BJ (cell line): ENCODE measurements around the gene FSCN2. TPM values are rescaled to one million over a fixed set of nuclear protein-coding genes. Genes with fewer than 3 reads are reported as not detected.

Source experiments
- CTCF ChIA-PET: fragments of 350-600 bp; formaldehyde crosslinking; extraction: SDS; loops from one replicate; lab custom pipeline; 2021; ENCODE audit warnings: antibody characterized with exemption, inconsistent platforms; lab: Yijun Ruan, JAX
- POLR2A ChIA-PET: fragments of 300-600 bp; sonication (Branson Sonifier 250); formaldehyde crosslinking; extraction: SDS; loops from one replicate; lab custom pipeline; 2021; ENCODE audit warnings: antibody characterized with exemption; lab: Charles Lee
- DNase-seq: peaks from one replicate; pipeline ENCODE4 v3.0.0-alpha.2; 2011; ENCODE audit warnings: low read depth
- H3K27me3 ChIP-seq: 2 replicates; pipeline ENCODE4 v1.6.0; 2011; ENCODE audit warnings: low read length; ENCODE audit not compliant: control insufficient read depth, insufficient read depth
- H3K36me3 ChIP-seq: 2 replicates; pipeline ENCODE4 v1.5.1; 2011; ENCODE audit warnings: low read length; ENCODE audit not compliant: control insufficient read depth, insufficient read depth
- H3K4me3 ChIP-seq: 2 replicates; pipeline ENCODE4 v1.5.1; 2011; ENCODE audit warnings: low read depth, mild to moderate bottlenecking, control low read depth, low read length
- polyA plus RNA-seq: library from polyadenylated mRNA; depleted of rRNA; stranded (reverse); fragments of >200 nt; gene quantifications from 2 replicates; pipeline ENCODE4 v1.2.3, GENCODE V29; 2011
- TF ChIP-seq, protein P1 (sequence below): IDR thresholded peaks from 2 replicates; pipeline ENCODE4 v1.5.1; 2011; ENCODE audit warnings: low read depth, mild to moderate bottlenecking, control low read depth, inconsistent platforms, low read length, moderate library complexity; ENCODE audit not compliant: insufficient read depth

FSCN2 gene
- polyA plus RNA-seq, 1 experiment = 1.3 TPM

DNA sequence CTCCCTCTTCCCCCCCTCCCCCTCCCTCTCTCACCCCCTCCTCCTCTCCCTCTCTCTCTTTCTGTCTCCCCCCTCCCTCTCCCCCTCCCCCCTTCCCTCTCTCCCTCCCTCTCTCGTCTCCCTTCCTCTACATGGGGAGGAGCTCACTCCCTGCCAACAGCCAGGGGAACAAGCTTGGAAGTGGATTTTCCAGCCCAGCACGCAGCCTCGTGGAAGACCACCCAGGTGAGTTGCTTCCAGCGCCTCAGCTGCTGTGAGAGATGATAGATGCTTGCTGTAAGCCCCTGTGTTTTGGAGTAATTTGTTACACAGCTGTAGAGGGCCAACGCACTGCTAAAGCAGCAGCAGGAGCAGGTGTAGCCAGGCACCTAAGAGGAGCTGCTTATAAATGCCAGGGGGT is 36.4 kb upstream of the FSCN2 start:
- DNase-seq = no peak
- TF ChIP-seq, protein P1, sequence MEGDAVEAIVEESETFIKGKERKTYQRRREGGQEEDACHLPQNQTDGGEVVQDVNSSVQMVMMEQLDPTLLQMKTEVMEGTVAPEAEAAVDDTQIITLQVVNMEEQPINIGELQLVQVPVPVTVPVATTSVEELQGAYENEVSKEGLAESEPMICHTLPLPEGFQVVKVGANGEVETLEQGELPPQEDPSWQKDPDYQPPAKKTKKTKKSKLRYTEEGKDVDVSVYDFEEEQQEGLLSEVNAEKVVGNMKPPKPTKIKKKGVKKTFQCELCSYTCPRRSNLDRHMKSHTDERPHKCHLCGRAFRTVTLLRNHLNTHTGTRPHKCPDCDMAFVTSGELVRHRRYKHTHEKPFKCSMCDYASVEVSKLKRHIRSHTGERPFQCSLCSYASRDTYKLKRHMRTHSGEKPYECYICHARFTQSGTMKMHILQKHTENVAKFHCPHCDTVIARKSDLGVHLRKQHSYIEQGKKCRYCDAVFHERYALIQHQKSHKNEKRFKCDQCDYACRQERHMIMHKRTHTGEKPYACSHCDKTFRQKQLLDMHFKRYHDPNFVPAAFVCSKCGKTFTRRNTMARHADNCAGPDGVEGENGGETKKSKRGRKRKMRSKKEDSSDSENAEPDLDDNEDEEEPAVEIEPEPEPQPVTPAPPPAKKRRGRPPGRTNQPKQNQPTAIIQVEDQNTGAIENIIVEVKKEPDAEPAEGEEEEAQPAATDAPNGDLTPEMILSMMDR = no peak
- Histone ChIP-seq H3K4me3 (no peak overlapping the region), H3K27me3 (peaks cover 4% of the 10 kb centered on the region; the same call in 1 of the 2 replicates), H3K36me3 (no peaks in the 10 kb centered on the region)
- ChIA-PET POLR2A (no interaction called here), CTCF (interaction anchor here (0.9 kb wide), 1 partner anchor 8 kb away, joined by 3 read pairs; no protein-coding TSS in a partner anchor)

GRCh38 chr17:81492202-81492601 is 36.0 kb upstream of the FSCN2 start:
- Histone ChIP-seq H3K27me3 (peaks cover 4% of the 10 kb centered on the region; the same call in 1 of the 2 replicates), H3K4me3 (no peak overlapping the region), H3K36me3 (no peaks in the 10 kb centered on the region)
- no peak for DNase-seq
- CTCF ChIA-PET = interaction anchor here (0.9 kb wide), 1 partner anchor 8 kb away, joined by 3 read pairs; no protein-coding TSS in a partner anchor
- TF ChIP-seq, protein P1 = no peak
- POLR2A ChIA-PET = no interaction called here

- TF ChIP-seq, protein P1 = no peak
- Histone ChIP-seq H3K27me3 (peaks cover 4% of the 10 kb centered on the region; the same call in 1 of the 2 replicates), H3K4me3 (no peak overlapping the region), H3K36me3 (no peaks in the 10 kb centered on the region)
- CTCF ChIA-PET = interaction anchor here (0.9 kb wide), 1 partner anchor 7 kb away, joined by 3 read pairs; no protein-coding TSS in a partner anchor
- no peak for DNase-seq
- POLR2A ChIA-PET = no interaction called here
These were observed 35.5 kb upstream of the FSCN2 start for GRCh38 chr17:81492706-81493105.

DNA sequence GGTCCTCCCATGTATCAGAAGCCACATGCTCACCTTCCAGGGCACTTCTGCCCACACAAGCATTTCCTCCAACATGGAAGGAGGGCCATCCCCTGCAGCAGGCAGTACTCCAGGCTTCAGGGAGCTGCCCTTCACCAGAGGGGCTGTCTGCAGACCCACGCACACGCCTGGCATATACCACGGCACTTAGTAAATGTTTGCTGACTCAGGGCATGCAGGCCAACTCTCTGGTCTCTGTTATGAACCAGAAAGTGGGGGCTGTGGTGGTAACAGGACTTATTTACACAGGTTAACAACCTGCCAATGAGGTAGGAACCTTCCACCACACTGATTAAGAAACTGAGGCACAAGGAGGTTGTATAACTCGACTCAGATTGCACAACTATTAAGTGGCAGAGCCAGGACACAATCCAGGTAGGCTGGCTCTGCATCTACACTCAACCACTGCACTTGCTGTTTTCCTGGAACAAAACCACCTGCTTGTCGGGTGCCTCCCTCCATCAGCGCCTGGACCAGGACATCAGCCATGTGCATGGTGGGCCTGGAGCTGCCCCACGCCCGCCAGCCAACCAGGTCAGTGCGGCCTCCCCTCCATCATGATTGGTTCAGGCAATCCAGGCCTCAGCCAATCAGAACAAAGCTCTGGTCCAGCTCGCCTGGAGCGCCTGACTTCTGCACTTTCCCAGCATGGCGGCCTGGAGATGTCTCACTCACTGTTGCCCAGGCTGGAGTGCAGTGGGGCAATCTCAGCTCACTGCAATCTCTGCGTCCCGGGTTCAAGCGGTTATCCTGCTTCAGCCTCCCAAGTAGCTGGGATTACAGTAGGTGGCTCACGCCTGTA is 34.8 kb upstream of the FSCN2 start:
- Histone ChIP-seq H3K4me3 (no peak overlapping the region), H3K36me3 (no peaks in the 10 kb centered on the region), H3K27me3 (peaks cover 4% of the 10 kb centered on the region; the same call in 1 of the 2 replicates)
- TF ChIP-seq, protein P1 = no peak
- POLR2A ChIA-PET = interaction anchor here (0.6 kb wide), 1 partner anchor 9 kb away, joined by 4 read pairs; no protein-coding TSS in a partner anchor
- DNase-seq = no peak
- CTCF ChIA-PET = interaction anchor here (1.6 kb wide), 1 partner anchor 9 kb away, joined by 4 read pairs; no protein-coding TSS in a partner anchor
